ENCODE data around the gene RDH5. TPM values are rescaled to one million over a fixed set of nuclear protein-coding genes. Genes with fewer than 3 reads are reported as not detected.

RDH5 gene
- total RNA-seq, 1 experiment from 2014 or later, result 12.6 TPM

- Histone ChIP-seq H2AFZ (no peak overlapping the region), H3K9me2 (ENCODE audit: insufficient read depth) (no peaks in the 10 kb centered on the region), H3K4me2 (no peak overlapping the region), H4K20me1 (ENCODE audit: insufficient read depth) (no peaks in the 10 kb centered on the region), H3K9me3 (ENCODE audit: insufficient read depth, low read depth) (no peaks in the 10 kb centered on the region), H3F3A (ENCODE audit: insufficient read depth, low read depth) (no peaks in the 10 kb centered on the region), H3K4me3 (no peak overlapping the region), H3K27ac (no peak overlapping the region), H3K4me1 (replicated peaks; ENCODE audit: insufficient read depth) (no peaks in the 10 kb centered on the region), H3K36me3 (ENCODE audit: low read depth) (no peaks in the 10 kb centered on the region), H3K27me3 (ENCODE audit: insufficient read depth, low read depth) (peaks cover 57% of the 10 kb centered on the region), H3K79me2 (ENCODE audit: low read depth) (no peaks in the 10 kb centered on the region)
- TF ChIP-seq EZH2 (IDR thresholded peaks at IDR 0.05; ENCODE audit: low read depth) (no peak), CTCF (conservative IDR thresholded peaks at IDR 0.05) (no peak)
- CTCF ChIA-PET, result no interaction called here
- intact Hi-C loops (cut with micrococcal nuclease; ENCODE audit: unreplicated experiment), result no loop called here
- DNase-seq, result no peak
- POLR2A ChIA-PET (ENCODE audit: unreplicated experiment), result no interaction called here
- BruUV-seq (replicated peaks), result no TSS peak
Observed at GRCh38 chr12:55699471-55700055, 20.6 kb upstream of the RDH5 start.

GRCh38 chr12:55700255-55701018 is 19.8 kb upstream of the RDH5 start:
- intact Hi-C loops (cut with micrococcal nuclease; ENCODE audit: unreplicated experiment), result no loop called here
- H3F3A ChIP-seq (ENCODE audit: insufficient read depth, low read depth), result no peaks in the 10 kb centered on the region
- no peak overlapping the region for H3K4me2 ChIP-seq
- no peaks in the 10 kb centered on the region for H3K4me1 ChIP-seq (replicated peaks; ENCODE audit: insufficient read depth)
- CTCF ChIA-PET, result no interaction called here
- H3K4me3 ChIP-seq, result no peak overlapping the region
- H3K36me3 ChIP-seq (ENCODE audit: low read depth), result no peaks in the 10 kb centered on the region
- no peak overlapping the region for H2AFZ ChIP-seq
- BruUV-seq (replicated peaks), result no TSS peak
- H4K20me1 ChIP-seq (ENCODE audit: insufficient read depth), result no peaks in the 10 kb centered on the region
- DNase-seq, result no peak
- no peak overlapping the region for H3K27ac ChIP-seq
- TF ChIP-seq EZH2 (IDR thresholded peaks at IDR 0.05; ENCODE audit: low read depth), result no peak
- TF ChIP-seq CTCF (conservative IDR thresholded peaks at IDR 0.05), result no peak
- H3K79me2 ChIP-seq (ENCODE audit: low read depth), result no peaks in the 10 kb centered on the region
- H3K9me2 ChIP-seq (ENCODE audit: insufficient read depth), result no peaks in the 10 kb centered on the region
- H3K27me3 ChIP-seq (ENCODE audit: insufficient read depth, low read depth), result peaks cover 60% of the 10 kb centered on the region
- no peaks in the 10 kb centered on the region for H3K9me3 ChIP-seq (ENCODE audit: insufficient read depth, low read depth)
- POLR2A ChIA-PET (ENCODE audit: unreplicated experiment), result no interaction called here

- no peak overlapping the region for H3K27ac ChIP-seq
- no peaks in the 10 kb centered on the region for H3K36me3 ChIP-seq (ENCODE audit: low read depth)
- no peaks in the 10 kb centered on the region for H3K9me2 ChIP-seq (ENCODE audit: insufficient read depth)
- H3K79me2 ChIP-seq (ENCODE audit: low read depth), result no peaks in the 10 kb centered on the region
- no peaks in the 10 kb centered on the region for H3K4me1 ChIP-seq (replicated peaks; ENCODE audit: insufficient read depth)
- ChIA-PET POLR2A (ENCODE audit: unreplicated experiment) (no interaction called here), CTCF (no interaction called here)
- H4K20me1 ChIP-seq (ENCODE audit: insufficient read depth), result no peaks in the 10 kb centered on the region
- no TSS peak for BruUV-seq (replicated peaks)
- H3F3A ChIP-seq (ENCODE audit: insufficient read depth, low read depth), result no peaks in the 10 kb centered on the region
- H3K4me3 ChIP-seq, result no peak overlapping the region
- no peak overlapping the region for H2AFZ ChIP-seq
- no peak overlapping the region for H3K4me2 ChIP-seq
- TF ChIP-seq CTCF (conservative IDR thresholded peaks at IDR 0.05) (no peak), EZH2 (IDR thresholded peaks at IDR 0.05; ENCODE audit: low read depth) (no peak)
- no peaks in the 10 kb centered on the region for H3K9me3 ChIP-seq (ENCODE audit: insufficient read depth, low read depth)
- DNase-seq, result no peak
- intact Hi-C loops (cut with micrococcal nuclease; ENCODE audit: unreplicated experiment), result no loop called here
- H3K27me3 ChIP-seq (ENCODE audit: insufficient read depth, low read depth), result peaks cover 57% of the 10 kb centered on the region
Observed at GRCh38 chr12:55702861-55703260, 17.3 kb upstream of the RDH5 start.
